Endothelial cell of hepatic sinusoid (primary cell): Measurements from ENCODE around the gene BCL7A.
"Not testable (repeated sequence)": the region's sequence is repeated elsewhere in the genome, so short reads cannot be mapped to it uniquely, and the experiment has no call there.

Experiments used
- in situ Hi-C: cut with HindIII; loops from 2 replicates; pipeline ENCODE4 v1.10.0; 2017; ENCODE audit warnings: low sequenced_read_pairs

BCL7A gene

GRCh38 chr12:122051231-122051876 lies 29.7 kb downstream of the BCL7A start:
- in situ Hi-C loops = no loop called here

GRCh38 chr12:122052285-122052684 lies 30.6 kb downstream of the BCL7A start:
- in situ Hi-C loops = no loop called here

- in situ Hi-C loops = no loop called here
Measured at GRCh38 chr12:122054842-122055520, 33.3 kb downstream of the BCL7A start.

GRCh38 chr12:122056406-122056805 lies 34.7 kb downstream of the BCL7A start:
- in situ Hi-C loops = not testable (repeated sequence)

GRCh38 chr12:122057007-122057735 lies 35.5 kb downstream of the BCL7A start:
- in situ Hi-C loops = no loop called here

GRCh38 chr12:122057769-122058168 lies 36.1 kb downstream of the BCL7A start:
- in situ Hi-C loops = no loop called here

GRCh38 chr12:122058549-122059149 lies 37.0 kb downstream of the BCL7A start:
- in situ Hi-C loops = no loop called here

GRCh38 chr12:122059203-122059960 lies 37.7 kb downstream of the BCL7A start:
- in situ Hi-C loops = no loop called here

- in situ Hi-C loops = no loop called here
Measured at GRCh38 chr12:122060081-122060501, 38.4 kb downstream of the BCL7A start.

GRCh38 chr12:122061253-122061652 lies 39.6 kb downstream of the BCL7A start:
- in situ Hi-C loops = no loop called here

- in situ Hi-C loops = no loop called here
Measured at GRCh38 chr12:122062832-122063693, 41.4 kb downstream of the BCL7A start.

GRCh38 chr12:122063694-122064024 lies 42.0 kb downstream of the BCL7A start:
- in situ Hi-C loops = no loop called here

GRCh38 chr12:122064025-122064777 lies 42.5 kb downstream of the BCL7A start:
- in situ Hi-C loops = no loop called here

- in situ Hi-C loops = no loop called here
Measured at GRCh38 chr12:122064780-122065588, 43.3 kb downstream of the BCL7A start.

- in situ Hi-C loops = no loop called here
Measured at GRCh38 chr12:122067548-122067947, 45.9 kb downstream of the BCL7A start.

- in situ Hi-C loops = no loop called here
Measured at GRCh38 chr12:122067966-122068365, 46.3 kb downstream of the BCL7A start.

- in situ Hi-C loops = loop anchor here (5.0 kb wide), 1 partner anchor 110 kb away; the partner anchor contains the start of gene LRRC43
Measured at GRCh38 chr12:122072031-122072970, 50.6 kb downstream of the BCL7A start.
